NCI-H345 (cell line): ENCODE data around the gene NCAPD3.

ENCODE experiments used
- DNase-seq: peaks from one replicate; lab custom pipeline; 2025; lab: John Stamatoyannopoulos, UW

Gene NCAPD3

GRCh38 chr11:134159652-134160051 is 64.1 kb downstream of the NCAPD3 start:
- no peak for DNase-seq

- DNase-seq, result no peak
These were observed 65.7 kb downstream of the NCAPD3 start for GRCh38 chr11:134158023-134158422.

- DNase-seq, result no peak
These were observed 66.3 kb downstream of the NCAPD3 start for GRCh38 chr11:134157451-134157850.

GRCh38 chr11:134155946-134156865 is 67.6 kb downstream of the NCAPD3 start:
- DNase-seq, result no peak

GRCh38 chr11:134155456-134155855 is 68.3 kb downstream of the NCAPD3 start:
- DNase-seq, result no peak

- no peak for DNase-seq
These were observed 69.3 kb downstream of the NCAPD3 start for GRCh38 chr11:134154441-134154840.

- no peak for DNase-seq
These were observed 70.4 kb downstream of the NCAPD3 start for GRCh38 chr11:134153147-134153905.

- DNase-seq, result no peak
These were observed 71.1 kb downstream of the NCAPD3 start for GRCh38 chr11:134152696-134153095.

- DNase-seq, result no peak
These were observed 72.6 kb downstream of the NCAPD3 start for GRCh38 chr11:134151083-134151747.

GRCh38 chr11:134150195-134150903 is 73.4 kb downstream of the NCAPD3 start:
- no peak for DNase-seq

- no peak for DNase-seq
These were observed 74.4 kb downstream of the NCAPD3 start for GRCh38 chr11:134149371-134149770.

GRCh38 chr11:134146598-134146997 is 77.2 kb downstream of the NCAPD3 start:
- no peak for DNase-seq

GRCh38 chr11:134145715-134146114 is 78.1 kb downstream of the NCAPD3 start:
- DNase-seq, result peak; percentile 83

- no peak for DNase-seq
These were observed 79.0 kb downstream of the NCAPD3 start for GRCh38 chr11:134144744-134145143.

GRCh38 chr11:134143801-134144200 is 80.0 kb downstream of the NCAPD3 start:
- no peak for DNase-seq

- no peak for DNase-seq
These were observed 81.2 kb downstream of the NCAPD3 start for GRCh38 chr11:134142536-134142935.

GRCh38 chr11:134140961-134141490 is 82.7 kb downstream of the NCAPD3 start:
- no peak for DNase-seq

- DNase-seq, result peak; percentile 78
These were observed 83.9 kb downstream of the NCAPD3 start for GRCh38 chr11:134139873-134140331.

- no peak for DNase-seq
These were observed 84.4 kb downstream of the NCAPD3 start for GRCh38 chr11:134139303-134139872.

GRCh38 chr11:134138376-134138775 is 85.4 kb downstream of the NCAPD3 start:
- no peak for DNase-seq

GRCh38 chr11:134134167-134134566 is 89.6 kb downstream of the NCAPD3 start:
- no peak for DNase-seq
